HepG2 (cell line): Measurements from ENCODE around the gene PDE4D.

Experiments used
- EZH2 ChIP-seq: conservative IDR thresholded peaks from 2 replicates; pipeline ENCODE4 v1.6.1; 2012; ENCODE audit warnings: mild to moderate bottlenecking, low read depth, low read length, moderate library complexity
- MYNN ChIP-seq: sonication (generic); formaldehyde crosslinking; IDR thresholded peaks from 2 replicates; pipeline ENCODE4 v1.4.0; 2020; ENCODE audit warnings: mild to moderate bottlenecking, low read depth, missing genetic modification reagents
- NFIC ChIP-seq: IDR thresholded peaks from 2 replicates; pipeline ENCODE4 v1.6.1; 2012; ENCODE audit warnings: mild to moderate bottlenecking, low read length, inconsistent platforms
- REST ChIP-seq, 2 experiments: IDR thresholded peaks; 2 replicates each; pipeline ENCODE4 v1.6.1; 2011 to 2012; ENCODE audit warnings: low read length in 2 of 2, borderline replicate concordance in 1 of 2, low read depth in 1 of 2, mild to moderate bottlenecking in 1 of 2, moderate library complexity in 1 of 2
- ZBTB7B ChIP-seq: sonication (generic); formaldehyde crosslinking; IDR thresholded peaks from 2 replicates; pipeline ENCODE4 v1.4.0; 2020; ENCODE audit warnings: missing genetic modification reagents
- ZNF121 ChIP-seq: sonication (generic); formaldehyde crosslinking; IDR thresholded peaks from 2 replicates; pipeline ENCODE4 v1.5.0; 2020; ENCODE audit warnings: mild to moderate bottlenecking, missing genetic modification reagents
- ZNF792 ChIP-seq: IDR thresholded peaks from 2 replicates; pipeline ENCODE4 v1.6.1; 2016

DNA sequence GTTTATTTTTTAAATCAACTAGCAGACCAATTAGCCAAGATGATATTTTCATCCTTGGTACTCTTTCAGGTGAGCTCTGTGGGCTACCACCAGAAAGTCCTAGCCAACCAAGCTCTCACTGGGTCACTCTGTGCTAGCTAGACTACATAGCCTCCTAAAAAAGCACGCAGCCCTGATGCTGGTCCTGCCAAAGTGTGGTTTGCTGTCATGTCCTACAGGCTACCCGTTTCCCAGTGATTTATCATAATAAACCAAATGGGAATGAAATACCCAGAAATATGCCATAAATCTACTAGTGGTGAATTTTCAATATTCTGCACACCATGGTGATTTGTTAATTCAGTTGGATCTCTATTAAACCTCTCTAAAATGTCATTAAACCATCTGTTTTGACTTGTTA, 829.2 kb downstream of the PDE4D start:
- no peak for TF ChIP-seq ZBTB7B (CRISPR knock-in tag)
- no peak for TF ChIP-seq EZH2
- no peak for TF ChIP-seq NFIC
- no peak for TF ChIP-seq ZNF792 (CRISPR knock-in tag)
- TF ChIP-seq ZNF121 (CRISPR knock-in tag): no peak
- no peak for TF ChIP-seq REST (IDR thresholded peaks at IDR 0.05; ENCODE audit: borderline replicate concordance in 1 of 2, low read depth in 1 of 2, low read length in 2 of 2)
- no peak for TF ChIP-seq MYNN
